CD14-positive monocyte (primary cell): ENCODE data around the gene GPC2. TPM values are rescaled to one million over a fixed set of nuclear protein-coding genes. Genes with fewer than 3 reads are reported as not detected.

Source experiments
- DNase-seq, 3 donors: peaks; one replicate each; pipeline ENCODE4 v3.0.0-alpha.2; 2011 to 2022
- H2AFZ ChIP-seq: 2 replicates; pipeline ENCODE4 v1.6.0; 2012; ENCODE audit warnings: mild to moderate bottlenecking, low read depth, low read length, inconsistent platforms; ENCODE audit not compliant: insufficient read depth, poor library complexity, severe bottlenecking
- H3K27ac ChIP-seq, 2 donors: 1 replicate in 1 of 2; 2 replicates in 1 of 2; pipeline ENCODE4 v1.5.1; 2012 to 2013; ENCODE audit warnings: low read length in 2 of 2, control low read depth in 1 of 2, inconsistent platforms in 1 of 2, low read depth in 1 of 2, mild to moderate bottlenecking in 1 of 2
- H3K27me3 ChIP-seq, 2 donors: one replicate each; pipeline versions ENCODE4 v1.6.0 to v1.6.1; 2011 to 2013; ENCODE audit warnings: low read length in 2 of 2; ENCODE audit not compliant: control insufficient read depth in 2 of 2, insufficient read depth in 2 of 2
- H3K36me3 ChIP-seq, 2 donors: replicated peaks in 1 of 2; 1 replicate in 1 of 2; 2 replicates in 1 of 2; pipeline versions ENCODE4 v1.5.1 to v1.6.1; 2012 to 2013; ENCODE audit warnings: low read length in 2 of 2, control low read depth in 1 of 2, inconsistent platforms in 1 of 2, mild to moderate bottlenecking in 1 of 2; ENCODE audit not compliant: insufficient read depth in 2 of 2, control insufficient read depth in 1 of 2
- H3K4me1 ChIP-seq, 2 donors: 1 replicate in 1 of 2; 2 replicates in 1 of 2; pipeline versions ENCODE4 v1.5.1 to v1.6.1; 2012 to 2013; ENCODE audit warnings: low read length in 2 of 2, control low read depth in 1 of 2, inconsistent platforms in 1 of 2, mild to moderate bottlenecking in 1 of 2, moderate library complexity in 1 of 2; ENCODE audit not compliant: insufficient read depth in 2 of 2, control insufficient read depth in 1 of 2
- H3K4me2 ChIP-seq: replicated peaks from 2 replicates; pipeline ENCODE3; 2012; ENCODE audit warnings: low read length, moderate library complexity, mild to moderate bottlenecking; ENCODE audit not compliant: poor library complexity, severe bottlenecking; ENCODE audit errors: extremely low read depth
- H3K4me3 ChIP-seq, 3 experiments: fragments of 200-600 bp in 1 of 3; sonication (generic) in 1 of 3; replicated peaks in 1 of 3; 1 replicate in 2 of 3; 2 replicates in 1 of 3; pipeline ENCODE4 v1.5.1; 2011 to 2013; ENCODE audit warnings: low read length in 3 of 3, mild to moderate bottlenecking in 3 of 3, control low read depth in 2 of 3, low read depth in 2 of 3, inconsistent platforms in 1 of 3, moderate library complexity in 1 of 3
- H3K79me2 ChIP-seq: 2 replicates; pipeline ENCODE4 v1.6.0; 2012; ENCODE audit warnings: mild to moderate bottlenecking, control low read depth, inconsistent platforms, low read length, moderate library complexity; ENCODE audit not compliant: insufficient read depth
- H3K9ac ChIP-seq: 2 replicates; pipeline ENCODE4 v1.6.0; 2017; ENCODE audit warnings: low read length, mild to moderate bottlenecking; ENCODE audit not compliant: insufficient read depth, poor library complexity, severe bottlenecking
- H3K9me3 ChIP-seq, 2 donors: replicated peaks in 1 of 2; 1 replicate in 1 of 2; 2 replicates in 1 of 2; pipeline versions ENCODE4 v1.5.1 to v1.6.1; 2012 to 2013; ENCODE audit warnings: low read length in 2 of 2, control low read depth in 1 of 2; ENCODE audit not compliant: control insufficient read depth in 1 of 2, insufficient read depth in 1 of 2
- H4K20me1 ChIP-seq: 2 replicates; pipeline ENCODE4 v1.6.0; 2012; ENCODE audit warnings: mild to moderate bottlenecking, low read length, control low read depth, moderate library complexity; ENCODE audit not compliant: insufficient read depth
- H3K27ac Mint-ChIP-seq, 7 donors: one replicate each; pipeline ENCODE4 v1.8.0; 2020; ENCODE audit warnings: mild to moderate bottlenecking in 7 of 7, mixed read lengths in 7 of 7, moderate library complexity in 6 of 7, inconsistent platforms in 2 of 7
- H3K27me3 Mint-ChIP-seq, 3 donors: one replicate each; pipeline ENCODE4 v1.8.0; 2021 to 2022; ENCODE audit warnings: low read depth in 3 of 3, mild to moderate bottlenecking in 3 of 3, mixed read lengths in 3 of 3, moderate library complexity in 3 of 3, inconsistent platforms in 1 of 3
- H3K36me3 Mint-ChIP-seq, 2 donors: one replicate each; pipeline ENCODE4 v1.8.0; 2020; ENCODE audit warnings: mixed read lengths in 2 of 2, inconsistent platforms in 1 of 2, mild to moderate bottlenecking in 1 of 2
- H3K4me1 Mint-ChIP-seq: one replicate; pipeline ENCODE4 v1.8.0; 2020; ENCODE audit warnings: mild to moderate bottlenecking, mixed read lengths
- H3K4me3 Mint-ChIP-seq, 2 donors: one replicate each; pipeline ENCODE4 v1.8.0; 2020; ENCODE audit warnings: mild to moderate bottlenecking in 2 of 2, mixed read lengths in 2 of 2, moderate library complexity in 1 of 2
- H3K9me3 Mint-ChIP-seq, 7 donors: one replicate each; pipeline ENCODE4 v1.8.0; 2020 to 2022; ENCODE audit warnings: mixed read lengths in 7 of 7, mild to moderate bottlenecking in 6 of 7, moderate library complexity in 6 of 7, inconsistent platforms in 2 of 7
- CTCF ChIP-seq: fragments of 200-600 bp; IDR thresholded peaks from one replicate; pipeline ENCODE4 v1.8.0; 2022; ENCODE audit warnings: antibody characterized with exemption, mild to moderate bottlenecking
- WGBS: methylation state at CpG from one replicate; pipeline ENCODE4 v1.1.5; 2013; ENCODE audit warnings: missing lambda C conversion rate; ENCODE audit not compliant: insufficient coverage; 5-methylcytosine and 5-hydroxymethylcytosine counted together
- intact Hi-C, 2 donors: fragments of 100-400 bp; cut with micrococcal nuclease; formaldehyde crosslinking; loops; one replicate each; pipeline versions ENCODE4 v1.15.0 to v1.15.1; 2023
- polyA plus RNA-seq, 3 donors: library from polyadenylated mRNA; depleted of rRNA in 1 of 3; unstranded in 2 of 3; stranded (reverse) in 1 of 3; fragments of 300-500 nt in 2 of 3; fragments of >200 nt in 1 of 3; fragmentation: Illumina TruSeq in 2 of 3; gene quantifications; 1 replicate in 2 of 3; 2 replicates in 1 of 3; pipeline ENCODE4 v1.2.3, GENCODE V29; 2012 to 2021

Gene GPC2
- polyA plus RNA-seq, 3 donors = 0.91 TPM; not detected in 2

GRCh38 chr7:100159099-100159623 is 18.0 kb downstream of the GPC2 start:
- Histone ChIP-seq H3K9me3 (no peaks in the 10 kb centered on the region), H3K4me2 (peak overlapping the region; percentile 94), H3K4me3 (peak overlapping the region; percentile 64 to 95 (median 78)), H2AFZ (peak overlapping the region; percentile 85), H3K27me3 (peaks cover 0 to 4% of the 10 kb centered on the region in 2 donors), H4K20me1 (peaks cover 39% of the 10 kb centered on the region), H3K36me3 (peaks cover 25 to 27% of the 10 kb centered on the region in 2 donors), H3K9ac (peak overlapping the region; percentile 86), H3K79me2 (peaks cover 42% of the 10 kb centered on the region), H3K27ac (peak overlapping the region in 1 of 2 donors; percentile 79), H3K4me1 (peaks cover 37 to 47% of the 10 kb centered on the region in 2 donors)
- Mint-ChIP-seq H3K36me3 (peaks cover 25 to 35% of the 10 kb centered on the region in 2 donors), H3K27ac (peak overlapping the region; percentile 41 to 84 (median 75)), H3K4me1 (peaks cover 34% of the 10 kb centered on the region), H3K9me3 (no peaks in the 10 kb centered on the region), H3K27me3 (peaks cover 9 to 21% (median 17%) of the 10 kb centered on the region in 3 donors), H3K4me3 (peak overlapping the region; percentile 80 to 81)
- intact Hi-C loops = no loop called here
- WGBS = 67% methylated on average over 2 of the region's 7 CpGs
- peak in 1 of 3 donors; percentile 43 for DNase-seq
- TF ChIP-seq CTCF = no peak

DNA sequence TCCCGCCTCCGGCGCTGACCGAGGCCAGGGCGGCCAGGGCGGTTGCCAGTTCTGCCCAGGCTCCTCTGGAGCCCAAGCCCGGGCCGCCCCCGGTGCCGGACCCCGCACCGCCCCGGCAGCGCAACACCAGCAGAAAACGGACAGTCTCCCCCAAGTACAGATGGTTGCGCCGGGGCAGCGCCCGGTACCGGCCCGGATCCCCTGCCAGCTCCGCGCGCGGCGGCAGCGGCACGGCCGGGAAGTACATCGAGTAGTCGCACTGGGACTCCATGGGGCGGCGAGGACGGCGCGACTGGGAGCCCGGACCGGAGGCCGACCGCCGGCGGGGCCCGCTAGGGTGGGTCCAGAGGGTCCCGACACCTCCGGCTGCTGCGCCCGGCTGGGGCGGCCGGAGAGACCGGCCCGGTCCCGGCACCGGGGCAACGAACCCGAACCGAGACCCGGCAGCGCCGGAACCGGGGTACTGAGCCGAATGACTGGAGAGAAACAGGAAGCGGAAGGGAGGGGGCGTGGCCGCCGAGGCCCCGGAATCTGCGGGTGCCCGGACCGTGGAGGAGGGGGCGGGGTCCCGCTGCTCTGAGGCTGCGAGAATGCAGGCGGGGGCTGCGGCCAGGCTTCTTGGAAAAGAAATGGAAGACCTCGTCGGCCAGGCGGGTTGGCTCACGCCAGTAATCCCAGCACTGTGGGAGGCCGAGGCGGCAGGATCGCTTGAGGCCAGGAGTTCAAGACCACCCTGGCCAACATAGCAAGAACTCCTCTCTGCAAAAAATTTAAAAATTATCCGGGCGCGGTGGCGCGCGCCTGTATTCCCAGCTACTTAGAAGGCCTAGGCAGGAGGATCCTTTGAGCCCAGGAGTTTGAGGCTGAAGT is 18.7 kb downstream of the GPC2 start, which contains the start of gene TRAPPC14:
TRAPPC14 (minus strand) TSS at position 495 of the 870 bp plus-strand sequence; CDS start at position 271, 224 bp downstream.
- Histone ChIP-seq H3K4me1 (peaks cover 44 to 54% of the 10 kb centered on the region in 2 donors), H4K20me1 (peaks cover 46% of the 10 kb centered on the region), H3K79me2 (peaks cover 49% of the 10 kb centered on the region), H3K9me3 (no peaks in the 10 kb centered on the region), H3K36me3 (peaks cover 32 to 34% of the 10 kb centered on the region in 2 donors), H3K9ac (peak within 1 kb of the TSS; percentile 86), H3K27me3 (no peaks in the 10 kb centered on the region), H2AFZ (peak within 1 kb of the TSS; percentile 85), H3K27ac (peak within 1 kb of the TSS; percentile 32 to 79), H3K4me2 (peak within 1 kb of the TSS; percentile 94), H3K4me3 (peak within 1 kb of the TSS; percentile 64 to 95 (median 78))
- Mint-ChIP-seq H3K27me3 (peaks cover 6 to 16% (median 15%) of the 10 kb centered on the region in 3 donors), H3K4me1 (peaks cover 41% of the 10 kb centered on the region), H3K27ac (peak within 1 kb of the TSS; percentile 76 to 92 (median 84)), H3K4me3 (peak within 1 kb of the TSS; percentile 80 to 91), H3K9me3 (no peaks in the 10 kb centered on the region), H3K36me3 (peaks cover 32 to 42% of the 10 kb centered on the region in 2 donors)
- WGBS = under 1% methylated on average over 80 of the region's 87 CpGs
- TF ChIP-seq CTCF = no peak
- DNase-seq = peak; percentile 74 to 80 (median 78)
- intact Hi-C loops = no loop called here
